Fibroblast of mammary gland (primary cell): ENCODE data around the gene TMEM115.

ENCODE experiments used
- DNase-seq: peaks from one replicate; pipeline ENCODE4 v3.0.0-alpha.2; 2010; ENCODE audit warnings: low read depth
- H3K4me3 ChIP-seq: 2 replicates; pipeline ENCODE4 v1.5.1; 2011; ENCODE audit warnings: low read depth, mild to moderate bottlenecking, low read length, moderate library complexity; ENCODE audit not compliant: control insufficient read depth
- CTCF ChIP-seq: conservative IDR thresholded peaks from 2 replicates; pipeline ENCODE4 v1.5.1; 2011; ENCODE audit warnings: low read depth, low read length, inconsistent platforms; ENCODE audit not compliant: control insufficient read depth, insufficient read depth

Gene TMEM115

GRCh38 chr3:50378024-50378423 is 18.7 kb upstream of the TMEM115 start:
- no peak for TF ChIP-seq CTCF
- H3K4me3 ChIP-seq, result no peak overlapping the region
- DNase-seq, result no peak

GRCh38 chr3:50375258-50375931 is 16.1 kb upstream of the TMEM115 start:
- H3K4me3 ChIP-seq, result no peak overlapping the region
- TF ChIP-seq CTCF, result no peak
- DNase-seq, result no peak

- no peak for DNase-seq
Measured at GRCh38 chr3:50374363-50375257, 15.3 kb upstream of the TMEM115 start.

GRCh38 chr3:50373146-50374051 is 14.1 kb upstream of the TMEM115 start:
- DNase-seq, result no peak

More at GRCh38 chr3:50374363-50375257, 15.3 kb upstream of the TMEM115 start:
- TF ChIP-seq CTCF, result no peak
- no peak overlapping the region for H3K4me3 ChIP-seq

GRCh38 chr3:50372349-50372748 is 13.0 kb upstream of the TMEM115 start:
- no peak for DNase-seq
- no peak overlapping the region for H3K4me3 ChIP-seq
- no peak for TF ChIP-seq CTCF

More at GRCh38 chr3:50373146-50374051, 14.1 kb upstream of the TMEM115 start:
- no peak for TF ChIP-seq CTCF
- no peak overlapping the region for H3K4me3 ChIP-seq

GRCh38 chr3:50371133-50371685 is 11.9 kb upstream of the TMEM115 start:
- no peak overlapping the region for H3K4me3 ChIP-seq
- no peak for TF ChIP-seq CTCF
- peak; percentile 58 for DNase-seq
